ENCODE data around the gene IQCN. TPM values are rescaled to one million over a fixed set of nuclear protein-coding genes. Genes with fewer than 3 reads are reported as not detected.

The IQCN gene
- total and polyA plus RNA-seq, 12 donors: 0.17 to 7.8 (median 0.96) TPM

- intact Hi-C loops (cut with DNase I): loop anchor here in 2 of 10 donors (1.0 to 10.0 kb wide), 2 partner anchors 11 to 1217 kb away; partner anchors contain the start of genes HAUS8 (in 1 of the 2) and MYO9B (in 1 of the 2)
- no peak for TF ChIP-seq CTCF (IDR thresholded peaks at IDR 0.05)
- DNase-seq: peak; percentile 87 to 93
- H3K4me3 ChIP-seq: peak overlapping the region; percentile 62 to 89 (median 76)
- H3K36me3 ChIP-seq: no peaks in the 10 kb centered on the region
- peak overlapping the region; percentile 94 to 100 (median 99) for H3K27ac ChIP-seq
- H3K9me3 ChIP-seq: no peaks in the 10 kb centered on the region
- no peaks in the 10 kb centered on the region for H3K27me3 ChIP-seq
- 1% methylated on average over 60 to 75 of the region's 75 CpGs for WGBS, 2 donors
- peak; percentile 80 to 86 (median 84) for ATAC-seq
- peaks cover 3 to 48% (median 26%) of the 10 kb centered on the region in 9 donors for H3K4me1 ChIP-seq
Observed at GRCh38 chr19:18291590-18292461, 17.6 kb upstream of the IQCN start.

GRCh38 chr19:18291019-18291524 lies 16.8 kb upstream of the IQCN start:
- intact Hi-C loops (cut with DNase I): loop anchor here in 1 of 10 donors (10.0 kb wide), 1 partner anchor 1216 kb away; the partner anchor contains the start of genes HAUS8 and MYO9B
- ATAC-seq (peak in 1 of 8 donors; percentile 1), DNase-seq (peak in 1 of 2 donors; percentile 50)
- Histone ChIP-seq H3K27me3 (no peaks in the 10 kb centered on the region), H3K4me3 (peak overlapping the region; percentile 62 to 89 (median 76)), H3K4me1 (peaks cover 3 to 48% (median 26%) of the 10 kb centered on the region in 9 donors), H3K27ac (peak overlapping the region; percentile 94 to 100 (median 99)), H3K9me3 (no peaks in the 10 kb centered on the region), H3K36me3 (no peaks in the 10 kb centered on the region)
- 36 to 39% methylated on average over 21 of the region's 21 CpGs for WGBS, 2 donors
- peak in 1 of 9 donors; percentile 35 for TF ChIP-seq CTCF (IDR thresholded peaks at IDR 0.05)

- no peak for DNase-seq
- Histone ChIP-seq H3K4me3 (no peak overlapping the region), H3K27ac (peak overlapping the region in 9 of 10 donors; percentile 94 to 100 (median 99)), H3K27me3 (no peaks in the 10 kb centered on the region), H3K4me1 (peaks cover 3 to 48% (median 27%) of the 10 kb centered on the region in 9 donors), H3K9me3 (no peaks in the 10 kb centered on the region), H3K36me3 (no peaks in the 10 kb centered on the region)
- no peak for TF ChIP-seq CTCF (IDR thresholded peaks at IDR 0.05)
- WGBS, 2 donors: 41 to 42% methylated on average over 14 of the region's 14 CpGs
- intact Hi-C loops (cut with DNase I): loop anchor here in 1 of 10 donors (10.0 kb wide), 1 partner anchor 1216 kb away; the partner anchor contains the start of genes HAUS8 and MYO9B
- ATAC-seq: no peak
Observed at GRCh38 chr19:18290302-18291018, 16.2 kb upstream of the IQCN start.
